Astrocyte (in vitro differentiated cells and primary cell): ENCODE results near the gene NPTX2. TPM values are rescaled to one million over a fixed set of nuclear protein-coding genes. Genes with fewer than 3 reads are reported as not detected.

Experiments used
- DNase-seq: peaks from one replicate; pipeline ENCODE4 v3.0.0-alpha.2; 2010; ENCODE audit warnings: low read depth
- FAIRE-seq: peaks from 2 replicates; lab custom pipeline; 2011; peaks lifted over from hg19 to GRCh38; lab: Jason Lieb, UNC
- H2AFZ ChIP-seq: 2 replicates; pipeline ENCODE4 v1.6.0; 2012; ENCODE audit warnings: low read depth, low read length, inconsistent platforms
- H3K27ac ChIP-seq: 2 replicates; pipeline ENCODE4 v1.5.1; 2011; ENCODE audit warnings: low read depth, low read length, inconsistent platforms
- H3K27me3 ChIP-seq: 2 replicates; pipeline ENCODE4 v1.6.0; 2011; ENCODE audit warnings: low read length, inconsistent platforms; ENCODE audit not compliant: insufficient read depth
- H3K36me3 ChIP-seq: 2 replicates; pipeline ENCODE4 v1.5.1; 2011; ENCODE audit warnings: low read length, inconsistent platforms; ENCODE audit not compliant: insufficient read depth
- H3K4me1 ChIP-seq: 2 replicates; pipeline ENCODE4 v1.5.1; 2011; ENCODE audit warnings: low read length, inconsistent platforms; ENCODE audit not compliant: insufficient read depth
- H3K4me2 ChIP-seq: 2 replicates; pipeline ENCODE4 v1.6.0; 2012; ENCODE audit warnings: low read length, inconsistent platforms
- H3K4me3 ChIP-seq: 2 replicates; pipeline ENCODE4 v1.5.1; 2011; ENCODE audit warnings: low read depth, mild to moderate bottlenecking, low read length, inconsistent platforms; ENCODE audit not compliant: insufficient read depth
- H3K79me2 ChIP-seq: 2 replicates; pipeline ENCODE4 v1.6.0; 2012; ENCODE audit warnings: mild to moderate bottlenecking, low read length, inconsistent platforms; ENCODE audit not compliant: insufficient read depth
- H3K9ac ChIP-seq: 2 replicates; pipeline ENCODE4 v1.6.0; 2012; ENCODE audit warnings: mild to moderate bottlenecking, low read length, inconsistent platforms
- H3K9me3 ChIP-seq: 2 replicates; pipeline ENCODE4 v1.5.1; 2012; ENCODE audit warnings: low read depth, mild to moderate bottlenecking, low read length, inconsistent platforms; ENCODE audit not compliant: insufficient read depth
- H4K20me1 ChIP-seq: 2 replicates; pipeline ENCODE4 v1.6.0; 2012; ENCODE audit warnings: low read length, inconsistent platforms; ENCODE audit not compliant: insufficient read depth
- H3K27ac Mint-ChIP-seq: one replicate; pipeline ENCODE4 v1.8.0; 2021; ENCODE audit warnings: mild to moderate bottlenecking, mixed read lengths; ENCODE audit not compliant: unreplicated experiment
- H3K27me3 Mint-ChIP-seq: one replicate; pipeline ENCODE4 v1.8.0; 2021; ENCODE audit warnings: low read depth, mixed read lengths; ENCODE audit not compliant: unreplicated experiment
- H3K36me3 Mint-ChIP-seq: one replicate; pipeline ENCODE4 v1.8.0; 2021; ENCODE audit warnings: low read depth, mixed read lengths; ENCODE audit not compliant: unreplicated experiment
- H3K4me1 Mint-ChIP-seq: one replicate; pipeline ENCODE4 v1.8.0; 2021; ENCODE audit warnings: low read depth, mixed read lengths; ENCODE audit not compliant: unreplicated experiment
- H3K4me3 Mint-ChIP-seq: one replicate; pipeline ENCODE4 v1.8.0; 2021; ENCODE audit warnings: mild to moderate bottlenecking, moderate library complexity, mixed read lengths; ENCODE audit not compliant: unreplicated experiment
- H3K9me3 Mint-ChIP-seq: one replicate; pipeline ENCODE4 v1.8.0; 2021; ENCODE audit warnings: mild to moderate bottlenecking, mixed read lengths; ENCODE audit not compliant: unreplicated experiment
- CTCF ChIP-seq: IDR thresholded peaks from 2 replicates; pipeline ENCODE4 v1.5.1; 2011; ENCODE audit warnings: low read depth, mild to moderate bottlenecking, inconsistent platforms, low read length, moderate library complexity; ENCODE audit not compliant: insufficient read depth
- EZH2 ChIP-seq: IDR thresholded peaks from 2 replicates; pipeline ENCODE4 v1.6.1; 2012; ENCODE audit warnings: mild to moderate bottlenecking, low read length, inconsistent platforms; ENCODE audit not compliant: insufficient read depth
- total RNA-seq: library from RNA; stranded (reverse); gene quantifications from 2 replicates; pipeline ENCODE4 v1.2.1, GENCODE V29; 2021

NPTX2 gene
- total RNA-seq, 1 donor from 2014 or later = 2.4 TPM

- H3K4me3 Mint-ChIP-seq = no peak overlapping the region
- Histone ChIP-seq H2AFZ (no peak overlapping the region), H3K9ac (no peak overlapping the region), H3K27me3 (no peaks in the 10 kb centered on the region), H3K4me1 (no peaks in the 10 kb centered on the region), H3K9me3 (peaks cover 5% of the 10 kb centered on the region), H3K4me2 (no peak overlapping the region), H4K20me1 (no peaks in the 10 kb centered on the region), H3K27ac (no peak overlapping the region), H3K4me3 (no peak overlapping the region), H3K79me2 (no peaks in the 10 kb centered on the region), H3K36me3 (no peaks in the 10 kb centered on the region)
- DNase-seq (no peak), FAIRE-seq (no peak)
- H3K4me1 Mint-ChIP-seq = peaks cover 2% of the 10 kb centered on the region
- no peak overlapping the region for H3K27ac Mint-ChIP-seq
- TF ChIP-seq EZH2 (no peak), CTCF (no peak)
- peaks cover 2% of the 10 kb centered on the region for H3K9me3 Mint-ChIP-seq
- no peaks in the 10 kb centered on the region for H3K36me3 Mint-ChIP-seq
- peaks cover 20% of the 10 kb centered on the region for H3K27me3 Mint-ChIP-seq
Measured at GRCh38 chr7:98643236-98643985, 26.3 kb downstream of the NPTX2 start.

- H3K36me3 ChIP-seq = no peaks in the 10 kb centered on the region
- H3K9me3 ChIP-seq = no peaks in the 10 kb centered on the region
- H3K4me2 ChIP-seq = no peak overlapping the region
- TF ChIP-seq CTCF = no peak
- no peak for TF ChIP-seq EZH2
- H3K4me3 ChIP-seq = no peak overlapping the region
- H3K27me3 ChIP-seq = no peaks in the 10 kb centered on the region
- no peak overlapping the region for H3K27ac Mint-ChIP-seq
- H3K4me1 Mint-ChIP-seq = peaks cover 2% of the 10 kb centered on the region
- H3K36me3 Mint-ChIP-seq = no peaks in the 10 kb centered on the region
- H3K27me3 Mint-ChIP-seq = peaks cover 28% of the 10 kb centered on the region
- no peaks in the 10 kb centered on the region for H3K79me2 ChIP-seq
- H3K4me3 Mint-ChIP-seq = no peak overlapping the region
- H3K27ac ChIP-seq = no peak overlapping the region
- H4K20me1 ChIP-seq = no peaks in the 10 kb centered on the region
- no peak overlapping the region for H3K9ac ChIP-seq
- H2AFZ ChIP-seq = no peak overlapping the region
- no peaks in the 10 kb centered on the region for H3K4me1 ChIP-seq
- DNase-seq (no peak), FAIRE-seq (no peak)
- H3K9me3 Mint-ChIP-seq = peaks cover 6% of the 10 kb centered on the region
Measured at GRCh38 chr7:98646465-98646864, 29.4 kb downstream of the NPTX2 start.

- Histone ChIP-seq H3K27ac (no peak overlapping the region), H3K4me3 (no peak overlapping the region), H3K9me3 (no peaks in the 10 kb centered on the region), H3K36me3 (no peaks in the 10 kb centered on the region), H3K4me1 (no peaks in the 10 kb centered on the region), H3K9ac (no peak overlapping the region), H2AFZ (no peak overlapping the region), H3K4me2 (no peak overlapping the region), H3K27me3 (no peaks in the 10 kb centered on the region), H3K79me2 (no peaks in the 10 kb centered on the region), H4K20me1 (no peaks in the 10 kb centered on the region)
- Mint-ChIP-seq H3K27me3 (peaks cover 28% of the 10 kb centered on the region), H3K4me3 (no peak overlapping the region), H3K36me3 (no peaks in the 10 kb centered on the region), H3K27ac (no peak overlapping the region), H3K4me1 (peaks cover 2% of the 10 kb centered on the region), H3K9me3 (peaks cover 6% of the 10 kb centered on the region)
- TF ChIP-seq CTCF (no peak), EZH2 (no peak)
- FAIRE-seq = no peak
- no peak for DNase-seq
Measured at GRCh38 chr7:98647326-98647725, 30.2 kb downstream of the NPTX2 start.
